SK-N-SH treated with all-trans-retinoic acid at 6 μM for 48 hours (cell line): ENCODE measurements around the gene DVL1.

Experiments used
- ATAC-seq: fragments of 200-7000 bp; cut with Tn5 transposase; 3 replicates; pipeline ENCODE4 v1.9.1; 2020; ENCODE audit warnings: mild to moderate bottlenecking, moderate library complexity
- ARNTL ChIP-seq: fragments of 450-650 bp; formaldehyde crosslinking; IDR thresholded peaks from 2 replicates; pipeline ENCODE4 v1.5.0; 2020; ENCODE audit warnings: low read depth, mild to moderate bottlenecking, moderate library complexity, borderline replicate concordance
- BACH2 ChIP-seq: fragments of 250-450 bp; sonication (Bioruptor Pico); IDR thresholded peaks from 2 replicates; pipeline ENCODE4 v1.9.0; 2021; ENCODE audit warnings: mild to moderate bottlenecking, borderline replicate concordance
- CSDC2 ChIP-seq: fragments of 250-450 bp; sonication (Bioruptor Pico); IDR thresholded peaks from 2 replicates; pipeline ENCODE4 v1.5.0; 2020; ENCODE audit warnings: mild to moderate bottlenecking, moderate library complexity
- ESRRG ChIP-seq: fragments of 250-450 bp; sonication (Bioruptor Pico); IDR thresholded peaks from 2 replicates; pipeline ENCODE4 v1.6.1; 2021; ENCODE audit warnings: mild to moderate bottlenecking
- GLIS3 ChIP-seq: fragments of 250-450 bp; sonication (Bioruptor Pico); IDR thresholded peaks from 2 replicates; pipeline ENCODE4 v1.5.0; 2020; ENCODE audit warnings: mild to moderate bottlenecking, moderate library complexity
- ISL1 ChIP-seq: fragments of 250-450 bp; sonication (Bioruptor Pico); IDR thresholded peaks from 2 replicates; pipeline ENCODE4 v2.1.2; 2022; ENCODE audit warnings: mild to moderate bottlenecking, moderate library complexity
- OSR1 ChIP-seq: fragments of 250-450 bp; sonication (Bioruptor Pico); IDR thresholded peaks from 2 replicates; pipeline ENCODE4 v1.8.0; 2022; ENCODE audit warnings: moderate library complexity, mild to moderate bottlenecking, inconsistent platforms
- PPARA ChIP-seq: fragments of 250-450 bp; sonication (Bioruptor Pico); IDR thresholded peaks from 2 replicates; pipeline ENCODE4 v1.5.0; 2020; ENCODE audit warnings: mild to moderate bottlenecking, borderline replicate concordance
- RARB ChIP-seq: fragments of 250-450 bp; sonication (Bioruptor Pico); IDR thresholded peaks from 2 replicates; pipeline ENCODE4 v1.8.0; 2021; ENCODE audit warnings: mild to moderate bottlenecking, moderate library complexity
- SNAI2 ChIP-seq: fragments of 250-450 bp; sonication (Bioruptor Pico); IDR thresholded peaks from 2 replicates; pipeline ENCODE4 v1.5.0; 2020; ENCODE audit warnings: mild to moderate bottlenecking, moderate library complexity
- TCF4 ChIP-seq: fragments of 250-450 bp; sonication (Bioruptor Pico); IDR thresholded peaks from 2 replicates; pipeline ENCODE4 v1.8.0; 2021; ENCODE audit warnings: mild to moderate bottlenecking, moderate library complexity, borderline replicate concordance
- ZC3H10 ChIP-seq: fragments of 250-450 bp; sonication (Bioruptor Pico); IDR thresholded peaks from 2 replicates; pipeline ENCODE4 v1.5.1; 2021; ENCODE audit warnings: mild to moderate bottlenecking, moderate library complexity
- ZFP3 ChIP-seq: fragments of 250-450 bp; sonication (Bioruptor Pico); IDR thresholded peaks from 2 replicates; pipeline ENCODE4 v1.5.0; 2020; ENCODE audit warnings: mild to moderate bottlenecking, moderate library complexity
- ZFP30 ChIP-seq: fragments of 450-650 bp; formaldehyde crosslinking; IDR thresholded peaks from 2 replicates; pipeline ENCODE4 v1.5.0; 2022; ENCODE audit warnings: mild to moderate bottlenecking, moderate library complexity
- ZNF565 ChIP-seq: fragments of 450-650 bp; formaldehyde crosslinking; conservative IDR thresholded peaks from 2 replicates; pipeline ENCODE4 v1.5.0; 2020; ENCODE audit warnings: low read depth, mild to moderate bottlenecking, moderate library complexity
- ZNF70 ChIP-seq: fragments of 450-650 bp; formaldehyde crosslinking; IDR thresholded peaks from 2 replicates; pipeline ENCODE4 v1.5.0; 2020; ENCODE audit warnings: mild to moderate bottlenecking, moderate library complexity
- ZNF8 ChIP-seq: fragments of 450-650 bp; formaldehyde crosslinking; IDR thresholded peaks from 2 replicates; pipeline ENCODE4 v1.5.0; 2020; ENCODE audit warnings: mild to moderate bottlenecking, moderate library complexity
- TF ChIP-seq, protein P1 (sequence below): fragments of 250-450 bp; sonication (Bioruptor Pico); IDR thresholded peaks from 2 replicates; pipeline ENCODE4 v1.8.0; 2020; ENCODE audit warnings: mild to moderate bottlenecking, moderate library complexity, borderline replicate concordance
- TF ChIP-seq, protein P2 (sequence below): fragments of 250-450 bp; sonication (Bioruptor Pico); IDR thresholded peaks from 2 replicates; pipeline ENCODE4 v1.5.1; 2021; ENCODE audit warnings: mild to moderate bottlenecking, moderate library complexity
- TF ChIP-seq, protein P3 (sequence below): fragments of 250-450 bp; sonication (Bioruptor Pico); IDR thresholded peaks from 2 replicates; pipeline ENCODE4 v1.8.0; 2021; ENCODE audit warnings: low read depth, mild to moderate bottlenecking, moderate library complexity, borderline replicate concordance
- TF ChIP-seq, protein P4 (sequence below): fragments of 250-450 bp; sonication (Bioruptor Pico); IDR thresholded peaks from 2 replicates; pipeline ENCODE4 v1.5.0; 2020; ENCODE audit warnings: mild to moderate bottlenecking, moderate library complexity
- TF ChIP-seq, protein P5 (sequence below): fragments of 250-450 bp; sonication (Bioruptor Pico); IDR thresholded peaks from 2 replicates; pipeline ENCODE4 v1.5.1; 2020; ENCODE audit warnings: low read depth, mild to moderate bottlenecking, moderate library complexity

Gene DVL1

DNA sequence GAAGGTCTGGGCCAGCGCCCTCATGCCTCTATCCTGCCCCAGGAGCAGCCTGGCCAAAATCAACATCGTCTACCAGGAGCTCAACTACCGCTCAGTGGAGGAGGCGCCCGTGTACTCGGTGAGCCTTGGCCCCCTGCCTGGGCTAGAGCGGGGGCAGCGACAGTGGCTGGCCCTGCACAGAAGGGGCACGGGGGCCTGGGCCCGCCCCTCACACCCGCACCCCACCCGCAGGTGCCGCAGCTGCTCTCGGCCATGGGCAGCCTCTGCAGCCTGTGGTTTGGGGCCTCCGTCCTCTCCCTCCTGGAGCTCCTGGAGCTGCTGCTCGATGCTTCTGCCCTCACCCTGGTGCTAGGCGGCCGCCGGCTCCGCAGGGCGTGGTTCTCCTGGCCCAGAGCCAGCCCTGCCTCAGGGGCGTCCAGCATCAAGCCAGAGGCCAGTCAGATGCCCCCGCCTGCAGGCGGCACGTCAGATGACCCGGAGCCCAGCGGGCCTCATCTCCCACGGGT is 58.1 kb downstream of the DVL1 start:
- TF ChIP-seq RARB (CRISPR knock-in tag) = no peak
- peak; percentile 21 for ATAC-seq

DNA sequence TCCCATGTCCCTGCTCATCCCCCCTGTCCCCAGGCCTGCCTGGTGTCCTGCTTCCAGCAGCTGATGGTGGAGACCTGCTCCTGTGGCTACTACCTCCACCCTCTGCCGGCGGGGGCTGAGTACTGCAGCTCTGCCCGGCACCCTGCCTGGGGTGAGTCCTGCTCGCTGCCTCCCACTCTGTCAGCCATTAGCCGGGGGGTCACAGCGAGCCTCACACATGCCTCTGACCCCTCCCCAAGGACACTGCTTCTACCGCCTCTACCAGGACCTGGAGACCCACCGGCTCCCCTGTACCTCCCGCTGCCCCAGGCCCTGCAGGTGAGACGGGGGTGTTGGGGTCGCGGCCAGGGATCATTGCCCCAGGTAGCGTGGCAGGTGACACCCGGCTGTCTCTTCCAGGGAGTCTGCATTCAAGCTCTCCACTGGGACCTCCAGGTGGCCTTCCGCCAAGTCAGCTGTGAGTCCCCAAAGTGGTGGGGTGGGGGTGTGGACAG is 58.9 kb downstream of the DVL1 start:
- TF ChIP-seq CSDC2 (CRISPR knock-in tag) = no peak
- no peak for TF ChIP-seq ZNF70 (CRISPR knock-in tag)
- TF ChIP-seq ARNTL (CRISPR knock-in tag) = no peak
- no peak for TF ChIP-seq TCF4 (CRISPR knock-in tag)
- TF ChIP-seq ZFP3 (CRISPR knock-in tag) = no peak
- no peak for TF ChIP-seq PPARA (CRISPR knock-in tag)
- no peak for TF ChIP-seq ESRRG
- no peak for TF ChIP-seq GLIS3 (CRISPR knock-in tag)
- TF ChIP-seq BACH2 (CRISPR knock-in tag) = no peak
- no peak for TF ChIP-seq ZC3H10 (CRISPR knock-in tag)
- TF ChIP-seq, protein P1, sequence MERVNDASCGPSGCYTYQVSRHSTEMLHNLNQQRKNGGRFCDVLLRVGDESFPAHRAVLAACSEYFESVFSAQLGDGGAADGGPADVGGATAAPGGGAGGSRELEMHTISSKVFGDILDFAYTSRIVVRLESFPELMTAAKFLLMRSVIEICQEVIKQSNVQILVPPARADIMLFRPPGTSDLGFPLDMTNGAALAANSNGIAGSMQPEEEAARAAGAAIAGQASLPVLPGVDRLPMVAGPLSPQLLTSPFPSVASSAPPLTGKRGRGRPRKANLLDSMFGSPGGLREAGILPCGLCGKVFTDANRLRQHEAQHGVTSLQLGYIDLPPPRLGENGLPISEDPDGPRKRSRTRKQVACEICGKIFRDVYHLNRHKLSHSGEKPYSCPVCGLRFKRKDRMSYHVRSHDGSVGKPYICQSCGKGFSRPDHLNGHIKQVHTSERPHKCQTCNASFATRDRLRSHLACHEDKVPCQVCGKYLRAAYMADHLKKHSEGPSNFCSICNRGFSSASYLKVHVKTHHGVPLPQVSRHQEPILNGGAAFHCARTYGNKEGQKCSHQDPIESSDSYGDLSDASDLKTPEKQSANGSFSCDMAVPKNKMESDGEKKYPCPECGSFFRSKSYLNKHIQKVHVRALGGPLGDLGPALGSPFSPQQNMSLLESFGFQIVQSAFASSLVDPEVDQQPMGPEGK (CRISPR knock-in tag) = no peak
- TF ChIP-seq, all 23 proteins: peak for 0
- ATAC-seq = peak; percentile 58

DNA sequence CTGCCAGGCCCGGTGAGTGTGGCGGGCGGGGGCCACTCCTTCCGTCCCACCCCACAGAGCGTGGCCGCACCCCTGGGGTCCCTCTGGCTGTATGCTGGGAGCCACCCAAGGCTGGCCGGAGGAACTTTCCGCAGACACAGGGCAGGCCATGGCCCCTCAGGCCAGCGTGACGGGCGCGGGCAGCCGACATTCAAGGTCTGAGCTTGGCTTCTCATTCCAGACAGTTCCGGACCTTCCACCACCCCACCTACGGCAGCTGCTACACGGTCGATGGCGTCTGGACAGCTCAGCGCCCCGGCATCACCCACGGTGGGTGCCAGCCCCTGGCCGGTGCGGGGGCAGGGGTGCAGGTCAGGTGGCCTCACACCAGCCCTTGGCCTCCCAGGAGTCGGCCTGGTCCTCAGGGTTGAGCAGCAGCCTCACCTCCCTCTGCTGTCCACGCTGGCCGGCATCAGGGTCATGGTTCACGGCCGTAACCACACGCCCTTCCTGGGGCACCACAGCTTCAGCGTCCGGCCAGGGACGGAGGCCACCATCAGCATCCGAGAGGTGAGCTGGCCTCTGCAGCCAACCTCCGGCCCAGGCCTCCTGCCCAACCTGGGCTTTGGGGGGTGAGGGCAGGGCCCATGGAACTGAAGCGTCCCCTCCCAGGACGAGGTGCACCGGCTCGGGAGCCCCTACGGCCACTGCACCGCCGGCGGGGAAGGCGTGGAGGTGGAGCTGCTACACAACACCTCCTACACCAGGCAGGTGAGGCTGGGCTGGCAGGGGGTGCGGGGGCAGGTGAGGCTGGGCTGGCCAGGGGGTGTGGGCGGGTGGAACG is 61.7 kb downstream of the DVL1 start:
- ATAC-seq = no peak
- no peak for TF ChIP-seq RARB (CRISPR knock-in tag)
- no peak for TF ChIP-seq ARNTL (CRISPR knock-in tag)
- TF ChIP-seq CSDC2 (CRISPR knock-in tag) = no peak
- TF ChIP-seq, protein P2, sequence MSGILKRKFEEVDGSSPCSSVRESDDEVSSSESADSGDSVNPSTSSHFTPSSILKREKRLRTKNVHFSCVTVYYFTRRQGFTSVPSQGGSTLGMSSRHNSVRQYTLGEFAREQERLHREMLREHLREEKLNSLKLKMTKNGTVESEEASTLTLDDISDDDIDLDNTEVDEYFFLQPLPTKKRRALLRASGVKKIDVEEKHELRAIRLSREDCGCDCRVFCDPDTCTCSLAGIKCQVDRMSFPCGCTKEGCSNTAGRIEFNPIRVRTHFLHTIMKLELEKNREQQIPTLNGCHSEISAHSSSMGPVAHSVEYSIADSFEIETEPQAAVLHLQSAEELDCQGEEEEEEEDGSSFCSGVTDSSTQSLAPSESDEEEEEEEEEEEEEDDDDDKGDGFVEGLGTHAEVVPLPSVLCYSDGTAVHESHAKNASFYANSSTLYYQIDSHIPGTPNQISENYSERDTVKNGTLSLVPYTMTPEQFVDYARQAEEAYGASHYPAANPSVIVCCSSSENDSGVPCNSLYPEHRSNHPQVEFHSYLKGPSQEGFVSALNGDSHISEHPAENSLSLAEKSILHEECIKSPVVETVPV (CRISPR knock-in tag) = no peak
- no peak for TF ChIP-seq PPARA (CRISPR knock-in tag)
- no peak for TF ChIP-seq ZNF565 (CRISPR knock-in tag)
- TF ChIP-seq ZNF8 (CRISPR knock-in tag) = no peak
- TF ChIP-seq ZC3H10 (CRISPR knock-in tag) = no peak
- TF ChIP-seq, protein P1 (CRISPR knock-in tag) = no peak
- no peak for TF ChIP-seq ESRRG
- TF ChIP-seq ZNF70 (CRISPR knock-in tag) = no peak
- no peak for TF ChIP-seq ZFP30
- TF ChIP-seq SNAI2 (CRISPR knock-in tag) = no peak
- TF ChIP-seq ISL1 = no peak
- TF ChIP-seq BACH2 (CRISPR knock-in tag) = no peak
- TF ChIP-seq, protein P3, sequence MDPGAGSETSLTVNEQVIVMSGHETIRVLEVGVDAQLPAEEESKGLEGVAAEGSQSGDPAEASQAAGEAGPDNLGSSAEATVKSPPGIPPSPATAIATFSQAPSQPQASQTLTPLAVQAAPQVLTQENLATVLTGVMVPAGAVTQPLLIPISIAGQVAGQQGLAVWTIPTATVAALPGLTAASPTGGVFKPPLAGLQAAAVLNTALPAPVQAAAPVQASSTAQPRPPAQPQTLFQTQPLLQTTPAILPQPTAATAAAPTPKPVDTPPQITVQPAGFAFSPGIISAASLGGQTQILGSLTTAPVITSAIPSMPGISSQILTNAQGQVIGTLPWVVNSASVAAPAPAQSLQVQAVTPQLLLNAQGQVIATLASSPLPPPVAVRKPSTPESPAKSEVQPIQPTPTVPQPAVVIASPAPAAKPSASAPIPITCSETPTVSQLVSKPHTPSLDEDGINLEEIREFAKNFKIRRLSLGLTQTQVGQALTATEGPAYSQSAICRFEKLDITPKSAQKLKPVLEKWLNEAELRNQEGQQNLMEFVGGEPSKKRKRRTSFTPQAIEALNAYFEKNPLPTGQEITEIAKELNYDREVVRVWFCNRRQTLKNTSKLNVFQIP = no peak
- no peak for TF ChIP-seq TCF4 (CRISPR knock-in tag)
- no peak for TF ChIP-seq OSR1
- TF ChIP-seq, protein P4, sequence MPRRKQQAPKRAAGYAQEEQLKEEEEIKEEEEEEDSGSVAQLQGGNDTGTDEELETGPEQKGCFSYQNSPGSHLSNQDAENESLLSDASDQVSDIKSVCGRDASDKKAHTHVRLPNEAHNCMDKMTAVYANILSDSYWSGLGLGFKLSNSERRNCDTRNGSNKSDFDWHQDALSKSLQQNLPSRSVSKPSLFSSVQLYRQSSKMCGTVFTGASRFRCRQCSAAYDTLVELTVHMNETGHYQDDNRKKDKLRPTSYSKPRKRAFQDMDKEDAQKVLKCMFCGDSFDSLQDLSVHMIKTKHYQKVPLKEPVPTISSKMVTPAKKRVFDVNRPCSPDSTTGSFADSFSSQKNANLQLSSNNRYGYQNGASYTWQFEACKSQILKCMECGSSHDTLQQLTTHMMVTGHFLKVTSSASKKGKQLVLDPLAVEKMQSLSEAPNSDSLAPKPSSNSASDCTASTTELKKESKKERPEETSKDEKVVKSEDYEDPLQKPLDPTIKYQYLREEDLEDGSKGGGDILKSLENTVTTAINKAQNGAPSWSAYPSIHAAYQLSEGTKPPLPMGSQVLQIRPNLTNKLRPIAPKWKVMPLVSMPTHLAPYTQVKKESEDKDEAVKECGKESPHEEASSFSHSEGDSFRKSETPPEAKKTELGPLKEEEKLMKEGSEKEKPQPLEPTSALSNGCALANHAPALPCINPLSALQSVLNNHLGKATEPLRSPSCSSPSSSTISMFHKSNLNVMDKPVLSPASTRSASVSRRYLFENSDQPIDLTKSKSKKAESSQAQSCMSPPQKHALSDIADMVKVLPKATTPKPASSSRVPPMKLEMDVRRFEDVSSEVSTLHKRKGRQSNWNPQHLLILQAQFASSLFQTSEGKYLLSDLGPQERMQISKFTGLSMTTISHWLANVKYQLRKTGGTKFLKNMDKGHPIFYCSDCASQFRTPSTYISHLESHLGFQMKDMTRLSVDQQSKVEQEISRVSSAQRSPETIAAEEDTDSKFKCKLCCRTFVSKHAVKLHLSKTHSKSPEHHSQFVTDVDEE = no peak
- TF ChIP-seq, protein P5, sequence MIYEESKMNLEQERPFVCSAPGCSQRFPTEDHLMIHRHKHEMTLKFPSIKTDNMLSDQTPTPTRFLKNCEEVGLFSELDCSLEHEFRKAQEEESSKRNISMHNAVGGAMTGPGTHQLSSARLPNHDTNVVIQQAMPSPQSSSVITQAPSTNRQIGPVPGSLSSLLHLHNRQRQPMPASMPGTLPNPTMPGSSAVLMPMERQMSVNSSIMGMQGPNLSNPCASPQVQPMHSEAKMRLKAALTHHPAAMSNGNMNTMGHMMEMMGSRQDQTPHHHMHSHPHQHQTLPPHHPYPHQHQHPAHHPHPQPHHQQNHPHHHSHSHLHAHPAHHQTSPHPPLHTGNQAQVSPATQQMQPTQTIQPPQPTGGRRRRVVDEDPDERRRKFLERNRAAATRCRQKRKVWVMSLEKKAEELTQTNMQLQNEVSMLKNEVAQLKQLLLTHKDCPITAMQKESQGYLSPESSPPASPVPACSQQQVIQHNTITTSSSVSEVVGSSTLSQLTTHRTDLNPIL (CRISPR knock-in tag) = no peak
